SK-N-MC (cell line): Measurements from ENCODE around the gene CACTIN.

Experiments
- EZH2 ChIP-seq: fragments of 200-600 bp; sonication (generic); IDR thresholded peaks from one replicate; pipeline ENCODE4 v1.6.1; 2017; ENCODE audit warnings: antibody characterized with exemption
- FOXP2 ChIP-seq: optimal IDR thresholded peaks from 2 replicates; pipeline ENCODE3; 2011; ENCODE audit warnings: mild to moderate bottlenecking, moderate library complexity; ENCODE audit not compliant: insufficient read depth; ENCODE audit errors: extremely low read length, control extremely low read depth

DNA sequence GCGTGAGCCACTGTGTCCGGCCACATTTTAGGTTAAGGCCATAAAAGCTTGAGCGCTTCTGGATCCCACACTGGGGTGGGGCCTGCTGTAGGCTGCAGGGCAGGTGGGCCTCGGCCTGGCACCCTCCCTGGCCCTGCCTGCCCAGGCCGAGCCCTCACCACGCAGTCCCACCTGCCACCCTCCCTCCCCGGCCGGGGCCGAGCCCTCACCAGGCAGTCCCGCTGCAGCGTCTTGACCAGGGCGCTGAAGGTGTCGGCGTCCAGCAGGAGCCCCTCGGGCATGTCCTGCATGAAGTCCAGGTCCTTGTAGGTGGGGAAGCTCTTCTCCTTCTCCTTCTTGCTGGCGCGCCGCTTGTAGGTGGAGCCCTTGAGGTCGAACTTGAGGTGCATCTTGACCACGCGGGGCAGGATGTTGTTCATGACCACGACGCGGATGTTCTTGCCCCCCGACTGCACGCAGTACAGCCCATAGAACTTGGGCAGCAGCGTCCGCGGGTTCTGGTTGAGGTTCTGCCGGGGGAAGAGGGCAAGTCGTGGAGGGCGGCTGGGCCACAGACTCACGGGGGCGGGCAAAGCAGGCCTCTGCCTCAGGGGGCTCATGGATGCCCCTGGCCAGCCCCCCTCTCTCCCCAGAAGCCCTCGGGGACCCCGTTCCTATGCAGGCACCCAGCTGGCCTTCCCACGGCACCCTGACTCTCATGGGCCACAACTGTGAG lies 26.6 kb upstream of the CACTIN start:
- TF ChIP-seq EZH2 (no peak), FOXP2 (no peak)
